ENCODE measurements around the gene LRIG2. TPM values are rescaled to one million over a fixed set of nuclear protein-coding genes. Genes with fewer than 3 reads are reported as not detected.
"Not testable (repeated sequence)": the region's sequence is repeated elsewhere in the genome, so short reads cannot be mapped to it uniquely, and the experiment has no call there.

The LRIG2 gene
- total RNA-seq, 2 donors from 2014 or later, result 12.1 to 13.8 TPM

- no peak overlapping the region for H3K4me3 ChIP-seq
- DNase-seq, result no peak
- peak overlapping the region; percentile 70 for H3K27ac ChIP-seq
- H3K9ac ChIP-seq (ENCODE audit: low read depth in 2 of 2, low read length in 2 of 2), result peak overlapping the region in 1 of 2 donors; percentile 12
- H3K9me3 ChIP-seq, result no peaks in the 10 kb centered on the region
- H3K4me1 ChIP-seq, result peaks cover 5% of the 10 kb centered on the region
- intact Hi-C loops (cut with DNase I), result loop anchor here (2.0 to 10.0 kb wide), 3 partner anchors 87 to 229 kb away; partner anchors contain the start of gene SLC16A1
- TF ChIP-seq CTCF (IDR thresholded peaks at IDR 0.05), result no peak
- no peaks in the 10 kb centered on the region for H3K27me3 ChIP-seq
- H3K36me3 ChIP-seq, result no peaks in the 10 kb centered on the region
These were observed 31.3 kb upstream of the LRIG2 start for GRCh38 chr1:113041569-113042284.

- Histone ChIP-seq H3K27ac (peak overlapping the region; percentile 70), H3K9me3 (no peaks in the 10 kb centered on the region), H3K36me3 (no peaks in the 10 kb centered on the region), H3K27me3 (no peaks in the 10 kb centered on the region), H3K4me3 (no peak overlapping the region), H3K4me1 (peaks cover 5% of the 10 kb centered on the region), H3K9ac (ENCODE audit: low read depth in 2 of 2, low read length in 2 of 2) (peak overlapping the region in 1 of 2 donors; percentile 12)
- peak; percentile 47 for TF ChIP-seq CTCF (IDR thresholded peaks at IDR 0.05)
- peak; percentile 83 for DNase-seq
- intact Hi-C loops (cut with DNase I), result loop anchor here (2.0 to 10.0 kb wide), 3 partner anchors 88 to 230 kb away; partner anchors contain the start of gene SLC16A1
These were observed 30.5 kb upstream of the LRIG2 start for GRCh38 chr1:113042285-113043143.

GRCh38 chr1:113043144-113043488, 29.9 kb upstream of the LRIG2 start:
- not testable (repeated sequence) for H3K9ac ChIP-seq (ENCODE audit: low read depth in 2 of 2, low read length in 2 of 2); H3K27me3 ChIP-seq; DNase-seq; H3K4me3 ChIP-seq; H3K9me3 ChIP-seq; H3K36me3 ChIP-seq; H3K4me1 ChIP-seq
- H3K27ac ChIP-seq, result peak overlapping the region; percentile 70
- intact Hi-C loops (cut with DNase I), result loop anchor here (2.0 to 10.0 kb wide), 3 partner anchors 88 to 231 kb away; partner anchors contain the start of gene SLC16A1

- TF ChIP-seq CTCF (IDR thresholded peaks at IDR 0.05), result no peak
- intact Hi-C loops (cut with DNase I), result loop anchor here (10.0 kb wide), 1 partner anchor 92 kb away; the partner anchor contains the start of gene SLC16A1
- H3K9me3 ChIP-seq, result no peaks in the 10 kb centered on the region
These were observed 26.4 kb upstream of the LRIG2 start for GRCh38 chr1:113046569-113046968.

GRCh38 chr1:113048064-113048463, 24.9 kb upstream of the LRIG2 start:
- DNase-seq, result peak; percentile 49
- Histone ChIP-seq H3K27me3 (no peaks in the 10 kb centered on the region), H3K27ac (no peak overlapping the region), H3K9ac (ENCODE audit: low read depth in 2 of 2, low read length in 2 of 2) (no peak overlapping the region), H3K4me3 (no peak overlapping the region), H3K36me3 (no peaks in the 10 kb centered on the region), H3K4me1 (peaks cover 2% of the 10 kb centered on the region), H3K9me3 (no peaks in the 10 kb centered on the region)
- intact Hi-C loops (cut with DNase I), result loop anchor here (10.0 kb wide), 1 partner anchor 93 kb away; the partner anchor contains the start of gene SLC16A1
- TF ChIP-seq CTCF (IDR thresholded peaks at IDR 0.05), result no peak

More at GRCh38 chr1:113046569-113046968, 26.4 kb upstream of the LRIG2 start:
- peaks cover 5% of the 10 kb centered on the region for H3K4me1 ChIP-seq
- no peak for DNase-seq
- no peak overlapping the region for H3K27ac ChIP-seq
- no peak overlapping the region for H3K4me3 ChIP-seq
- H3K36me3 ChIP-seq, result no peaks in the 10 kb centered on the region
- H3K9ac ChIP-seq (ENCODE audit: low read depth in 2 of 2, low read length in 2 of 2), result no peak overlapping the region
- no peaks in the 10 kb centered on the region for H3K27me3 ChIP-seq

All from colonic mucosa (tissue), 4 donors.